Measurements from ENCODE around the gene LRRC75A.

DNA sequence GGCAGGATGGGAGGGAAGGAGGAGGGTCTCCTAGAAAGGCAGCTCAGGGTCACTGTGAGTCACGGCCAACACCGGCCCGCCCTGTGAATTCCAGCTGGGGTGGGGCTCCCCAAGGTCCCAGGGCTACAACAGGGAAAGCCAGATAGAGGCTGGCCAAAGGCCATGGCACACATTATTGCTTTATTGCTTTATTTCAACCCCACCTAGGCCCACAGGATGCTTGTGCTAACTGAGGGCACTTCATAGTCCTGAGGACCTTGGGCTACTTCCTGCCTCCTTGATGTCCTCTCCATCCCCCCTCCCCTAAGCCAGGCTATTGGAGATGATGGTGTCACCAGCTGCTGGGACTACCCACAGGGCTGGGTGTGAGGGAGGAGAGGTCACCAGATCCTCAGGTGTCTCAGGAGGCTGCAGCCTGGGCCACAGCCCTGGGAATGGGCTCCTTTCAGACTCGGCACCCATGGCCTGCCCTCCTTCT lies 26.1 kb downstream of the LRRC75A start:
- no peak for TF ChIP-seq POLR2A (IDR thresholded peaks at IDR 0.05; ENCODE audit: control extremely low read depth in 1 of 2, low read depth in 2 of 2, low read length in 2 of 2)
- TF ChIP-seq, protein P1, sequence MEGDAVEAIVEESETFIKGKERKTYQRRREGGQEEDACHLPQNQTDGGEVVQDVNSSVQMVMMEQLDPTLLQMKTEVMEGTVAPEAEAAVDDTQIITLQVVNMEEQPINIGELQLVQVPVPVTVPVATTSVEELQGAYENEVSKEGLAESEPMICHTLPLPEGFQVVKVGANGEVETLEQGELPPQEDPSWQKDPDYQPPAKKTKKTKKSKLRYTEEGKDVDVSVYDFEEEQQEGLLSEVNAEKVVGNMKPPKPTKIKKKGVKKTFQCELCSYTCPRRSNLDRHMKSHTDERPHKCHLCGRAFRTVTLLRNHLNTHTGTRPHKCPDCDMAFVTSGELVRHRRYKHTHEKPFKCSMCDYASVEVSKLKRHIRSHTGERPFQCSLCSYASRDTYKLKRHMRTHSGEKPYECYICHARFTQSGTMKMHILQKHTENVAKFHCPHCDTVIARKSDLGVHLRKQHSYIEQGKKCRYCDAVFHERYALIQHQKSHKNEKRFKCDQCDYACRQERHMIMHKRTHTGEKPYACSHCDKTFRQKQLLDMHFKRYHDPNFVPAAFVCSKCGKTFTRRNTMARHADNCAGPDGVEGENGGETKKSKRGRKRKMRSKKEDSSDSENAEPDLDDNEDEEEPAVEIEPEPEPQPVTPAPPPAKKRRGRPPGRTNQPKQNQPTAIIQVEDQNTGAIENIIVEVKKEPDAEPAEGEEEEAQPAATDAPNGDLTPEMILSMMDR (IDR thresholded peaks at IDR 0.05; ENCODE audit: control extremely low read depth in 1 of 3, insufficient read depth in 1 of 3, low read depth in 1 of 3, low read length in 3 of 3): no peak
- no peak for TF ChIP-seq JUN (IDR thresholded peaks at IDR 0.05; ENCODE audit: low read depth, low read length)
- TF ChIP-seq EZH2 (IDR thresholded peaks at IDR 0.05; ENCODE audit: low read depth, low read length, severe bottlenecking): no peak
- no peak for TF ChIP-seq POLR2AphosphoS5 (IDR thresholded peaks at IDR 0.05; ENCODE audit: low read depth, low read length)
- TF ChIP-seq FOSL1 (IDR thresholded peaks at IDR 0.05; ENCODE audit: insufficient read depth, low read depth, low read length): no peak
- TF ChIP-seq MAFK (IDR thresholded peaks at IDR 0.05; ENCODE audit: low read depth, low read length): no peak
- TF ChIP-seq EP300 (IDR thresholded peaks at IDR 0.05; ENCODE audit: borderline replicate concordance in 1 of 2, low read depth in 2 of 2, low read length in 2 of 2): no peak

All from H1 (cell line).